ENCODE measurements around the gene DENND5A.
"Not testable (repeated sequence)": the region's sequence is repeated elsewhere in the genome, so short reads cannot be mapped to it uniquely, and the experiment has no call there.

Gene DENND5A

DNA sequence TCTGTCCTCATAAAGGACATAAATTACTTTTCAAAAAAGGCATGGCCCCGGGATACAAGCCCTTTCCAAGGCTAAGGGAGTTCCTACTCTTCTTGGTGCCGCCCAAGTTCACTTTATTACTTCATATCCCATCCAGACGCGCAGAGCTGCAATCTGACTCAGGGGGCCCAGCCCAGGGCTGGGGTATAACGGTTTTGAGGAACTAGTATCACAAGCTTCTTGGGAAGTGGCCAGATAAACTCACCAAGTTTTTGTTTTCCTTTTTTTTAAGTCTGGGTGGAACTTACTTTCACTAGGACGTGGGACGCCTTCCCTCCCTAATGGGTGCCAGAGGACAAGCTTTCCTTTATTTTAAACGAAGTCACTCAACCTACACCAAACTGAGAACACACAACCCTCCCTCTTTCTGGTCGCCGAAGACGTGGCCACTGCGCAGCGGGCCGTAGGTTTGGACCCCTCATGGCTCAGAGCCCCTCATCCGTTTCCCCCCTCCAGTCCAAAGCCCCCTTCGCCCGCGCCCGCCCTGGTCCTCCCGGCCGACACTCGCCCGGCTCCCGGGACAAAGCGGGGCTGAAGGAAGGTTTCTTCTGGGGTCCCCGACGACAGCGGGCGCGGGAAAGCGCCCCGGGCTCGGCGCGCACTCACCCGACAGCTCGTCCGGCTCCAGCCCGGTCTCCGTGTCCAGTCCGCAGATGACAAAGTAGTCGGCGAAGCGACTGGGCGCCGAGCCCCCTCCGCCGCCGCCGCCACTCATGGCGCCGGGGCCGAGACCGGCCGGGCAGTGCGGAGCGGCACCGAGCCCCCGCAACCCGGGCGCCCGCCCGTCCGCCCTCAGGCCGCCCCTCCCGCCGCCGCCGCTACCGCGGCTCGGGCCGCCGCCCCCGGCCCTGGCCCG lies 587 bp downstream of the DENND5A start:
- no peak for DNase-seq (ENCODE audit: low read depth, low spot score)

- no peak for DNase-seq (ENCODE audit: low read depth, low spot score)
These were observed 1.3 kb downstream of the DENND5A start for GRCh38 chr11:9263840-9264315.

GRCh38 chr11:9260838-9261146 lies 4.4 kb downstream of the DENND5A start:
- DNase-seq (ENCODE audit: low read depth, low spot score) = not testable (repeated sequence)

- no peak for DNase-seq (ENCODE audit: low read depth, low spot score)
These were observed 4.9 kb downstream of the DENND5A start for GRCh38 chr11:9259981-9260837.

DNA sequence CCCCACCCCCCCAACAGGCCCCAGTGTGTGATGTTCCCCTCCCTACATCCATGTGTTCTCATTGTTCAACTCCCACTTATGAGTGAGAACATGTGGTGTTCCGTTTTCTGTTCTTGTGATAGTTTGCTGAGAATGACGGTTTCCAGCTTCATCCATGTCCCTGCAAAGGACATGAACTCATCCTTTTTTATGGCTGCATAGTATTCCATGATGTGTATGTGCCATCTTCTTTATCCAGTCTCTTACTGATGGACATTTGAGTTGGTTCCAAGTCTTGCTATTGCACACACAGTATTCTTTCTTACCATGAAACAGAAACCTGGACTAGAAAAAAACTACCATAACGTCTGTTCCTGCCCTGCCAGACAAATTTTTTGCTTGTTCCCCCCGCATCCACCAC lies 6.9 kb downstream of the DENND5A start:
- not testable (repeated sequence) for DNase-seq (ENCODE audit: low read depth, low spot score)

GRCh38 chr11:9254416-9254815 lies 10.7 kb downstream of the DENND5A start:
- DNase-seq (ENCODE audit: low read depth, low spot score) = no peak

- no peak for DNase-seq (ENCODE audit: low read depth, low spot score)
These were observed 12.1 kb downstream of the DENND5A start for GRCh38 chr11:9253086-9253485.

DNA sequence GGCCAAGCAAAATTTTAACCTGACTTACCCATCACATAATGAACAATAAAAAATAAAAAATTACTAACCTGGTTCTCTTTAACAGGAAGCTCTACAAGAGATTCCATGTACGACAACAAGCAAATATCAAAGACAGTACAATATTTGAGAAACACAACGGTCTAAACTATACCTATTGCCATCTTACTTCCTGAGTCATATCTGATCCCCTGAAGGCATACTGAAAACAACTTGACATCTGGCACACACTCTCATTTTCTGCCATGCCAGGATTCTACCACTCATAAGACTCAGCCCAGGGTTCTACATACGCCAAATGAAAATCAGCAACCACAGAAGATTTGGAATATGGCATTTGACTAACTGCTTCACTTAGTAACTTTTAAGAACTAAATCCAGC lies 13.8 kb downstream of the DENND5A start:
- no peak for DNase-seq (ENCODE audit: low read depth, low spot score)

- DNase-seq (ENCODE audit: low read depth, low spot score) = no peak
These were observed 15.0 kb downstream of the DENND5A start for GRCh38 chr11:9250139-9250582.

DNA sequence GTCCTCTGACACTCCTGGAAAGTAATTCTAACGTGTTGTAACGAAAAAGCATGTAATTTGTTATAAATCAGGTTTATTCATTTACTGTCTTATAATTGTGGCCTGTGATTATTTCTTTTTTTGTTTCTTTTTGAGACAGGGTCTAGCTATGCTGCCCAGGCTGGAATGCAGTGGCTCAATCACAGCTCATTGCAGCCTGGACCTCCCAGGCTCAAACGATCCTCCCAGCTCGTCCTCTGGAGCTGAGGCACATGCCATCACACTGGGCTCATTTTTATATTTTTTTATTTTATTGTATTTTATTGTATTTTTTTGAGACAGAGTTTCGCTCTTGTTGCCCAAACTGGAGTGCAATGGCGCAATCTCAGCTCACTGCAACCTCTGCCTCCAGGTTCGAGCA lies 15.9 kb downstream of the DENND5A start:
- no peak for DNase-seq (ENCODE audit: low read depth, low spot score)

- DNase-seq (ENCODE audit: low read depth, low spot score) = no peak
These were observed 17.3 kb downstream of the DENND5A start for GRCh38 chr11:9247863-9248262.

GRCh38 chr11:9236242-9236641 lies 28.9 kb downstream of the DENND5A start:
- DNase-seq (ENCODE audit: low read depth, low spot score) = not testable (repeated sequence)

DNA sequence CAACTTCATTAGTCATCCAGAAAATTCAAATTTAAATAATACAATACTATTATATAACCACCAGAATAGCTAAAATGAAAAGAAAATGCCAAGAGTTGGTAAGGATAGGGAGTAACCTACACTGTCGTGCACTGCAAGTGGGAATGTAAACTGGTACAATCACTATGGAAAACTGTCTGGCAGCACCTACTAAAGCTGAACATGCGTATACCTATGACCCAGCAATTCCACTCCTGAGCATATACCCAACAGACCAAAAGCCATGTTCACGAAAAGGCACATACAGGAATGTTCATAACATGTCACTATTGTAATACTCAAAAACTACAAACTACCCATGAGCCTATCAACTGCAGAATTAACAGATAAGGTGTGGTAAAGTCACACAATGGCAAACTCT lies 32.7 kb downstream of the DENND5A start:
- DNase-seq (ENCODE audit: low read depth, low spot score) = no peak

GRCh38 chr11:9231848-9232177 lies 33.3 kb downstream of the DENND5A start:
- no peak for DNase-seq (ENCODE audit: low read depth, low spot score)

- DNase-seq (ENCODE audit: low read depth, low spot score) = no peak
These were observed 34.9 kb downstream of the DENND5A start for GRCh38 chr11:9230296-9230695.

DNA sequence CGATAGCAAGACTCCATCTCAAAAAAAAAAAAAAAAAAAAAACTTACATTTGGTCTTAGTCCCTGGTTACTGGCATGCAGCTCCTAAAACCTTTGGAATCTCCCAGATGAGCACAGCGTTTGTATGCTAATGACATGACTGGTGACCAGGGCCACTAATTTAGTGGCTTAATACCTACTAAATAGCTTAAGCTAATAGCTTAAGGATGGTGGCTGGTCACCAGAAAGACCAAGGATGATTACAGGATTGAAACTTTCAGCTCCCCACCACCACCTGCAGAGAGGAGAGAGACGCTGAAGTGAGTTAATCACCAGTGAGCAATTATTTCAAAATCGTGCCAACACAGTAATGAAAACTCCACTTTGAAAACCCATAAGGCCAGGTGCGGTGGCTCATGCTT lies 37.1 kb downstream of the DENND5A start:
- DNase-seq (ENCODE audit: low read depth, low spot score) = no peak

- DNase-seq (ENCODE audit: low read depth, low spot score) = no peak
These were observed 39.3 kb downstream of the DENND5A start for GRCh38 chr11:9225748-9226298.

DNA sequence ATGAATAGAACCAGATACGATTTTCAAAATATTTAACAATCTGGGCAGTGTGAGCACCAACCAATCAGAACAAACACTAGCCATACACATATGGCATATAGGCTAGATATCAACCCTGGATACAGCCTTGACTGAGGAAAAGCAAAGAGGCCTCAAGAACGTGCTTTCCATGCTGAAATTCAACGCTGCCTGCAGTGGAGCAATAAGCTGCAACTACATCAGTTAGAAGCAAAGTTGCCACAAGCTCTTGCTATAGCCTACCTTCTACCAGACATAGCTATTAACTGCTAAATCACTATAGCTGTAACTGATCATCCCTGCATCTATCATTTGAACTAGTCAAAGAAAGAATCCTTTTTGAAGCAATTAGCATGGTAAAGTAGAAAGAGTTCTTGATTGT lies 42.5 kb downstream of the DENND5A start:
- no peak for DNase-seq (ENCODE audit: low read depth, low spot score)

GRCh38 chr11:9220853-9221252 lies 44.3 kb downstream of the DENND5A start:
- DNase-seq (ENCODE audit: low read depth, low spot score) = not testable (repeated sequence)

GRCh38 chr11:9219572-9219971 lies 45.6 kb downstream of the DENND5A start:
- no peak for DNase-seq (ENCODE audit: low read depth, low spot score)

- no peak for DNase-seq (ENCODE audit: low read depth, low spot score)
These were observed 46.0 kb downstream of the DENND5A start for GRCh38 chr11:9219115-9219514.

- DNase-seq (ENCODE audit: low read depth, low spot score) = no peak
These were observed 50.4 kb downstream of the DENND5A start for GRCh38 chr11:9214765-9215164.

Data from iPS DF 19.7 (cell line).